DOHH2 (cell line): ENCODE data around the gene LAMA3.

Source experiments
- H3F3A ChIP-seq: fragments of 200-600 bp; sonication (generic), shearing (Covaris generic); 2 replicates; pipeline ENCODE4 v1.6.0; 2016; ENCODE audit warnings: antibody characterized with exemption, mild to moderate bottlenecking; ENCODE audit not compliant: control insufficient read depth, insufficient read depth
- H3K27ac ChIP-seq: fragments of 200-600 bp; sonication (generic); 2 replicates; pipeline ENCODE4 v1.5.1; 2014; ENCODE audit warnings: low read depth, mild to moderate bottlenecking, low read length, moderate library complexity
- H3K27me3 ChIP-seq: fragments of 200-600 bp; sonication (generic); 2 replicates; pipeline ENCODE4 v1.6.1; 2014; ENCODE audit warnings: mild to moderate bottlenecking, low read length, mixed read lengths; ENCODE audit not compliant: control insufficient read depth
- H3K36me3 ChIP-seq: fragments of 200-600 bp; sonication (generic); 2 replicates; pipeline ENCODE4 v1.6.1; 2014; ENCODE audit warnings: mild to moderate bottlenecking, low read length, moderate library complexity, mixed read lengths; ENCODE audit not compliant: control insufficient read depth
- H3K4me1 ChIP-seq: fragments of 200-600 bp; sonication (generic); 2 replicates; pipeline ENCODE4 v1.6.1; 2014; ENCODE audit warnings: mild to moderate bottlenecking, low read length, mixed read lengths; ENCODE audit not compliant: control insufficient read depth
- H3K4me2 ChIP-seq: fragments of 200-600 bp; sonication (generic); 2 replicates; pipeline ENCODE4 v1.6.0; 2014; ENCODE audit warnings: mild to moderate bottlenecking, low read length, moderate library complexity
- H3K4me3 ChIP-seq: fragments of 200-600 bp; sonication (generic); 2 replicates; pipeline ENCODE4 v1.5.1; 2014; ENCODE audit warnings: mild to moderate bottlenecking, low read length, mixed read lengths
- H3K79me2 ChIP-seq: fragments of 200-600 bp; sonication (generic); 2 replicates; pipeline ENCODE4 v1.6.1; 2014; ENCODE audit warnings: mild to moderate bottlenecking, low read length, mixed read lengths; ENCODE audit not compliant: control insufficient read depth
- H3K9me2 ChIP-seq: fragments of 200-600 bp; sonication (generic); replicated peaks from 2 replicates; pipeline ENCODE4 v1.6.1; 2014; ENCODE audit warnings: mild to moderate bottlenecking, low read length, mixed read lengths; ENCODE audit not compliant: control insufficient read depth
- H3K9me3 ChIP-seq: fragments of 200-600 bp; sonication (generic); 2 replicates; pipeline ENCODE4 v1.6.1; 2014; ENCODE audit warnings: antibody characterized with exemption, low read length, mixed read lengths; ENCODE audit not compliant: control insufficient read depth, insufficient read depth
- H4K20me1 ChIP-seq: fragments of 200-600 bp; sonication (generic); 2 replicates; pipeline ENCODE4 v1.6.0; 2014; ENCODE audit warnings: low read depth, mild to moderate bottlenecking, antibody characterized with exemption, low read length, moderate library complexity; ENCODE audit not compliant: control insufficient read depth, insufficient read depth
- CTCF ChIP-seq: fragments of 200-600 bp; sonication (generic); IDR thresholded peaks from one replicate; pipeline ENCODE4 v1.5.1; 2014; ENCODE audit warnings: antibody characterized with exemption, mild to moderate bottlenecking, low read depth, low read length; ENCODE audit not compliant: poor library complexity, severe bottlenecking
- EZH2phosphoT487 ChIP-seq: fragments of 200-600 bp; sonication (generic); IDR thresholded peaks from 2 replicates; pipeline ENCODE4 v1.6.1; 2017; ENCODE audit warnings: borderline replicate concordance, mild to moderate bottlenecking, antibody characterized with exemption, low read length, moderate library complexity, mixed read lengths

Gene LAMA3

GRCh38 chr18:23799540-23799939, 110.3 kb downstream of the LAMA3 start:
- no peaks in the 10 kb centered on the region for H3K36me3 ChIP-seq
- TF ChIP-seq CTCF (no peak), EZH2phosphoT487 (no peak)
- no peaks in the 10 kb centered on the region for H4K20me1 ChIP-seq
- no peaks in the 10 kb centered on the region for H3K79me2 ChIP-seq
- H3F3A ChIP-seq, result no peaks in the 10 kb centered on the region
- H3K4me3 ChIP-seq, result no peak overlapping the region
- no peaks in the 10 kb centered on the region; the same call in 1 of the 2 replicates for H3K27me3 ChIP-seq
- H3K9me2 ChIP-seq, result no peaks in the 10 kb centered on the region
- H3K27ac ChIP-seq, result no peak overlapping the region
- H3K4me2 ChIP-seq, result no peak overlapping the region
- no peaks in the 10 kb centered on the region for H3K4me1 ChIP-seq
- H3K9me3 ChIP-seq, result no peaks in the 10 kb centered on the region

- TF ChIP-seq CTCF (no peak), EZH2phosphoT487 (no peak)
- Histone ChIP-seq H3K4me3 (no peak overlapping the region), H3K9me2 (no peaks in the 10 kb centered on the region), H3K79me2 (no peaks in the 10 kb centered on the region), H3F3A (no peaks in the 10 kb centered on the region), H3K27me3 (no peaks in the 10 kb centered on the region; the same call in 1 of the 2 replicates), H3K9me3 (no peaks in the 10 kb centered on the region), H3K27ac (no peak overlapping the region), H4K20me1 (no peaks in the 10 kb centered on the region), H3K4me2 (no peak overlapping the region), H3K4me1 (no peaks in the 10 kb centered on the region), H3K36me3 (no peaks in the 10 kb centered on the region)
These were observed 111.6 kb downstream of the LAMA3 start for GRCh38 chr18:23800902-23801301.

GRCh38 chr18:23802817-23803216, 113.6 kb downstream of the LAMA3 start:
- Histone ChIP-seq H3F3A (no peaks in the 10 kb centered on the region), H3K4me2 (no peak overlapping the region), H3K27ac (no peak overlapping the region), H3K4me3 (no peak overlapping the region), H3K9me3 (no peaks in the 10 kb centered on the region), H3K79me2 (no peaks in the 10 kb centered on the region), H3K36me3 (no peaks in the 10 kb centered on the region), H3K4me1 (no peaks in the 10 kb centered on the region), H4K20me1 (no peaks in the 10 kb centered on the region), H3K27me3 (peaks cover 2% of the 10 kb centered on the region; the same call in 1 of the 2 replicates), H3K9me2 (no peaks in the 10 kb centered on the region)
- no peak for TF ChIP-seq EZH2phosphoT487
- no peak for TF ChIP-seq CTCF

GRCh38 chr18:23803755-23804154, 114.5 kb downstream of the LAMA3 start:
- Histone ChIP-seq H4K20me1 (no peaks in the 10 kb centered on the region), H3F3A (no peaks in the 10 kb centered on the region), H3K36me3 (no peaks in the 10 kb centered on the region), H3K79me2 (no peaks in the 10 kb centered on the region), H3K4me3 (no peak overlapping the region), H3K4me2 (no peak overlapping the region), H3K4me1 (no peaks in the 10 kb centered on the region), H3K9me3 (no peaks in the 10 kb centered on the region), H3K27ac (no peak overlapping the region), H3K27me3 (peaks cover 4% of the 10 kb centered on the region; the same call in 1 of the 2 replicates), H3K9me2 (no peaks in the 10 kb centered on the region)
- no peak for TF ChIP-seq EZH2phosphoT487
- TF ChIP-seq CTCF, result no peak
